PC-9 (cell line): Measurements from ENCODE around the gene ERI2. TPM values are rescaled to one million over a fixed set of nuclear protein-coding genes. Genes with fewer than 3 reads are reported as not detected.

Experiments used
- Bru-seq: library from RNA; stranded (reverse); fragments of 400-500 nt; gene quantifications from one replicate; lab custom pipeline; 2021; lab: Mats Ljungman, UMichigan
- BruChase-seq, 2 experiments: library from RNA; stranded (reverse); fragments of 400-500 nt; gene quantifications; one replicate each; lab custom pipeline; 2021; lab: Mats Ljungman, UMichigan
- BruUV-seq: library from RNA; stranded (reverse); fragments of 400-500 nt; replicated peaks from 2 replicates; lab custom pipeline; 2021; lab: Mats Ljungman, UMichigan
- CTCF ChIA-PET: fragments of 300-600 bp; sonication (Branson Sonifier 250); formaldehyde crosslinking; loops from one replicate; lab custom pipeline; 2022; ENCODE audit warnings: antibody characterized with exemption; lab: Charles Lee
- POLR2A ChIA-PET: fragments of 300-600 bp; sonication (Branson Sonifier 250); formaldehyde crosslinking; loops from one replicate; lab custom pipeline; 2022; ENCODE audit warnings: antibody characterized with exemption; ENCODE audit not compliant: unreplicated experiment; lab: Charles Lee
- DNase-seq, 2 experiments: peaks; one replicate each; pipeline versions ENCODE4 v3.0.0 to v3.0.0-alpha.2; 2015 to 2022; ENCODE audit warnings: mixed read lengths in 1 of 2
- H2AFZ ChIP-seq: fragments of 200-600 bp; sonication (generic); 2 replicates; pipeline ENCODE4 v1.8.1; 2017; ENCODE audit warnings: antibody characterized with exemption
- H3F3A ChIP-seq: fragments of 200-600 bp; sonication (generic); 2 replicates; pipeline ENCODE4 v1.8.1; 2017; ENCODE audit warnings: antibody characterized with exemption, mild to moderate bottlenecking, low read depth; ENCODE audit not compliant: insufficient read depth
- H3K27ac ChIP-seq: fragments of 200-600 bp; sonication (generic); 2 replicates; pipeline ENCODE4 v1.6.1; 2016; ENCODE audit warnings: mixed run types
- H3K27me3 ChIP-seq: fragments of 200-600 bp; sonication (generic); 2 replicates; pipeline ENCODE4 v1.6.1; 2016; ENCODE audit warnings: low read depth, mixed run types; ENCODE audit not compliant: insufficient read depth
- H3K36me3 ChIP-seq: fragments of 200-600 bp; sonication (generic); 2 replicates; pipeline ENCODE4 v1.6.1; 2016; ENCODE audit warnings: low read depth, mixed run types
- H3K4me1 ChIP-seq: fragments of 200-600 bp; sonication (generic); replicated peaks from 2 replicates; pipeline ENCODE4 v1.6.1; 2016; ENCODE audit warnings: mixed run types; ENCODE audit not compliant: insufficient read depth
- H3K4me2 ChIP-seq: fragments of 200-600 bp; sonication (generic); 2 replicates; pipeline ENCODE4 v1.6.1; 2017; ENCODE audit warnings: mixed run types
- H3K4me3 ChIP-seq: fragments of 200-600 bp; sonication (generic); 2 replicates; pipeline ENCODE4 v1.6.1; 2016; ENCODE audit warnings: mixed run types
- H3K79me2 ChIP-seq: fragments of 200-600 bp; sonication (generic); 2 replicates; pipeline ENCODE4 v1.6.1; 2017; ENCODE audit warnings: low read depth, mixed run types
- H3K9me2 ChIP-seq: fragments of 200-600 bp; sonication (generic); 2 replicates; pipeline ENCODE4 v1.8.1; 2017; ENCODE audit warnings: mild to moderate bottlenecking; ENCODE audit not compliant: insufficient read depth
- H3K9me3 ChIP-seq: fragments of 200-600 bp; sonication (generic); 2 replicates; pipeline ENCODE4 v1.8.1; 2016; ENCODE audit warnings: low read depth; ENCODE audit not compliant: insufficient read depth
- H4K20me1 ChIP-seq: fragments of 200-600 bp; sonication (generic); 2 replicates; pipeline ENCODE4 v1.8.1; 2017; ENCODE audit not compliant: insufficient read depth
- EZH2 ChIP-seq: fragments of 200-600 bp; sonication (generic); IDR thresholded peaks from 2 replicates; pipeline ENCODE4 v1.8.0; 2017; ENCODE audit warnings: antibody characterized with exemption, low read depth
- intact Hi-C: fragments of 100-400 bp; cut with micrococcal nuclease; formaldehyde crosslinking; loops from one replicate; pipeline ENCODE4 v1.10.0; 2022; ENCODE audit not compliant: unreplicated experiment
- long read RNA-seq: library from polyadenylated mRNA; stranded (forward); transcript quantifications from one replicate; pipeline ENCODE4 v2.0.0, GENCODE V29; 2022
- total RNA-seq: library from RNA; stranded (reverse); gene quantifications from 2 replicates; pipeline ENCODE4 v1.2.3, GENCODE V29; 2021
- TF ChIP-seq, protein P1 (sequence below): fragments of 200-600 bp; sonication (generic); conservative IDR thresholded peaks from 2 replicates; pipeline ENCODE4 v1.6.1; 2017; ENCODE audit warnings: mixed run types, antibody characterized with exemption, mild to moderate bottlenecking, moderate library complexity

Gene ERI2
- total RNA-seq (25.6 and 29.5 TPM in 2 replicates), Bru-seq, nascent RNA (percentile 52 among the genes with signal in this experiment), BruChase-seq, experiment 1, labeled RNA remaining after a 2-hour chase (percentile 57 among the genes with signal in this experiment), BruChase-seq, experiment 2, labeled RNA remaining after a 6-hour chase (percentile 64 among the genes with signal in this experiment)
- long read RNA-seq, partial matches to known transcripts, result 11 of 58 reads
- long read RNA-seq, other reads (novel, unspliced or antisense), result 35 of 58 reads

DNA sequence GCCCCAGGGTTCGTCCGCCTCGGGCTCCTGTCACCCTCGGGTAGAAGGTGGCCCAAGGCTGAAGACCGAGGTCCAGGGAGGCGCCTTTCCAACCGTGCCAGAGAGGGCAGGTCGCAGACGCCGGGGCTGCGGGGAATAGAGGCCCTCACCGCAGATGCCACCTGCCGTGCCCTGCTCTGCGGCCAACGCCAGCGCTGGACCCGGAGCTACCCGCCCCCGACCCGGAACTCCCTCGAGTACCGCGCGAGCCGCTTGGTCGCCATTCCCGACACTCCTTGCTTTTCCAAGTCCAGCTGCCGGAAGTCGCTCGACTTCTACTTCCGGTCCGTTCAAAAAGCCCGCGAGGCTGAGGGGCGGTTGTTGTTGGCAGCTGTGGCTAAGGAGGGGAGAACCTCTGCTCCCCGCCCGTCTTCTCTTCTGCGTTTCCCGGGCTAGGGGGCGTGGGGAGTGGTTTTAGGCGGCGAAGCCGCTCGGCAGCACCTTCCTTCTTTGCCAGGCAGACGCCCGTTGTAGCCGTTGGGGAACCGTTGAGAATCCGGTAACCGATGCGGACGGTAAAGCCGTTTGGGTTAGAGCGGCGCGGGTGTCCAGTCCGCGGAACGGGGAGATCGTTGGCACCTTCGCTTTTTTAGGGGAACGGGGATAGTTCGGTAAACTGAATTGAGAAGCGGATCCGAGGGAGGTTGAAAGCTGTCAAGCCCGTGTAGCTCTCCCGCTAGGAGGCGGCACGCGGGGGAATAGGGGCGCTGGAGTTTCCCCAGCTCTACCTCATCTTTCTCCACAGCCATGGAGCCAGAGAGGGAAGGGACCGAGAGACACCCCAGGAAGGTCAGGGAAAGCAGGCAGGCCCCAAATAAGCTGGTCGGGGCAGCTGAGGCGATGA lies at the start of gene ERI2, which contains the start of gene REXO5:
TSS of gene ERI2 (minus strand) at position 305 of the 883 bp plus-strand sequence. CDS start at position 263, 42 bp downstream.
TSS of gene REXO5 (plus strand) at position 360 of the 883 bp plus-strand sequence. CDS start at position 787, 427 bp downstream.
- BruUV-seq, result TSS peak; percentile 84

GRCh38 chr16:20854963-20855362 lies 48.7 kb upstream of the ERI2 start:
- POLR2A ChIA-PET, result no interaction called here
- Histone ChIP-seq H3K4me2 (no peak overlapping the region), H3K4me3 (no peak overlapping the region), H3K4me1 (peaks cover 30% of the 10 kb centered on the region), H3K9me2 (no peaks in the 10 kb centered on the region), H3K9me3 (no peaks in the 10 kb centered on the region), H2AFZ (no peak overlapping the region), H4K20me1 (no peaks in the 10 kb centered on the region; the same call in 1 of the 2 replicates), H3F3A (peaks cover 18% of the 10 kb centered on the region; the same call in 1 of the 2 replicates), H3K36me3 (peaks cover 9% of the 10 kb centered on the region; the same call in 1 of the 2 replicates), H3K27me3 (no peaks in the 10 kb centered on the region), H3K79me2 (no peaks in the 10 kb centered on the region), H3K27ac (no peak overlapping the region)
- CTCF ChIA-PET, result no interaction called here
- intact Hi-C loops, result loop anchor here (1.0 to 5.0 kb wide), 3 partner anchors 20 to 247 kb away; no protein-coding TSS in a partner anchor
- no TSS peak for BruUV-seq
- no peak for TF ChIP-seq EZH2
- TF ChIP-seq, protein P1, sequence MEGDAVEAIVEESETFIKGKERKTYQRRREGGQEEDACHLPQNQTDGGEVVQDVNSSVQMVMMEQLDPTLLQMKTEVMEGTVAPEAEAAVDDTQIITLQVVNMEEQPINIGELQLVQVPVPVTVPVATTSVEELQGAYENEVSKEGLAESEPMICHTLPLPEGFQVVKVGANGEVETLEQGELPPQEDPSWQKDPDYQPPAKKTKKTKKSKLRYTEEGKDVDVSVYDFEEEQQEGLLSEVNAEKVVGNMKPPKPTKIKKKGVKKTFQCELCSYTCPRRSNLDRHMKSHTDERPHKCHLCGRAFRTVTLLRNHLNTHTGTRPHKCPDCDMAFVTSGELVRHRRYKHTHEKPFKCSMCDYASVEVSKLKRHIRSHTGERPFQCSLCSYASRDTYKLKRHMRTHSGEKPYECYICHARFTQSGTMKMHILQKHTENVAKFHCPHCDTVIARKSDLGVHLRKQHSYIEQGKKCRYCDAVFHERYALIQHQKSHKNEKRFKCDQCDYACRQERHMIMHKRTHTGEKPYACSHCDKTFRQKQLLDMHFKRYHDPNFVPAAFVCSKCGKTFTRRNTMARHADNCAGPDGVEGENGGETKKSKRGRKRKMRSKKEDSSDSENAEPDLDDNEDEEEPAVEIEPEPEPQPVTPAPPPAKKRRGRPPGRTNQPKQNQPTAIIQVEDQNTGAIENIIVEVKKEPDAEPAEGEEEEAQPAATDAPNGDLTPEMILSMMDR, result no peak
- DNase-seq, result no peak

More for the DNA sequence above, at the start of gene ERI2, which contains the start of gene REXO5:
- Histone ChIP-seq H3K27me3 (no peaks in the 10 kb centered on the region), H3K4me2 (peak within 1 kb of the TSS; percentile 91), H3K4me1 (peaks cover 10% of the 10 kb centered on the region; the same call in 1 of the 2 replicates), H4K20me1 (no peaks in the 10 kb centered on the region), H2AFZ (peak within 1 kb of the TSS; percentile 97), H3K9me2 (no peaks in the 10 kb centered on the region), H3K27ac (peak within 1 kb of the TSS; percentile 47), H3F3A (peaks cover 21% of the 10 kb centered on the region), H3K36me3 (no peaks in the 10 kb centered on the region), H3K4me3 (peak within 1 kb of the TSS; percentile 77), H3K9me3 (no peaks in the 10 kb centered on the region), H3K79me2 (peaks cover 14% of the 10 kb centered on the region)
- DNase-seq, result peak; percentile 89 to 96
- intact Hi-C loops, result loop anchor here (1.0 to 2.0 kb wide), 4 partner anchors 65 to 494 kb away; partner anchors contain the start of genes LDAF1 and THUMPD1
- TF ChIP-seq, protein P1, result peak; percentile 53
- TF ChIP-seq EZH2, result no peak
- POLR2A ChIA-PET, result interaction anchor here (0.6 kb wide), 3 partner anchors 8 to 1536 kb away, joined by 3 to 7 read pairs (median 6); no protein-coding TSS in a partner anchor
- CTCF ChIA-PET, result interaction anchor here (0.6 to 1.1 kb wide), 4 partner anchors 45 to 1286 kb away, joined by 3 to 4 read pairs (median 4); no protein-coding TSS in a partner anchor
